Astrocyte of the spinal cord (primary cell): ENCODE results near the gene GNS.
A peak's percentile ranks its signal among the peaks of the same experiment; 100 is the strongest.
"Not testable (repeated sequence)": the region's sequence is repeated elsewhere in the genome, so short reads cannot be mapped to it uniquely, and the experiment has no call there.

Experiments used
- DNase-seq: peaks from one replicate; pipeline ENCODE4 v3.0.0; 2011; ENCODE audit warnings: low read depth, low spot score
- H3K4me3 ChIP-seq: 2 replicates; pipeline ENCODE4 v1.5.1; 2011; ENCODE audit warnings: low read depth, mild to moderate bottlenecking, low read length, moderate library complexity
- in situ Hi-C: cut with HindIII; loops from 2 replicates; pipeline ENCODE4 v1.10.0; 2017; ENCODE audit warnings: low sequenced_read_pairs
- TF ChIP-seq, protein P1 (sequence below): IDR thresholded peaks from 2 replicates; pipeline ENCODE4 v1.5.1; 2012; ENCODE audit warnings: low read depth, mild to moderate bottlenecking, low read length, inconsistent platforms

GNS gene

DNA sequence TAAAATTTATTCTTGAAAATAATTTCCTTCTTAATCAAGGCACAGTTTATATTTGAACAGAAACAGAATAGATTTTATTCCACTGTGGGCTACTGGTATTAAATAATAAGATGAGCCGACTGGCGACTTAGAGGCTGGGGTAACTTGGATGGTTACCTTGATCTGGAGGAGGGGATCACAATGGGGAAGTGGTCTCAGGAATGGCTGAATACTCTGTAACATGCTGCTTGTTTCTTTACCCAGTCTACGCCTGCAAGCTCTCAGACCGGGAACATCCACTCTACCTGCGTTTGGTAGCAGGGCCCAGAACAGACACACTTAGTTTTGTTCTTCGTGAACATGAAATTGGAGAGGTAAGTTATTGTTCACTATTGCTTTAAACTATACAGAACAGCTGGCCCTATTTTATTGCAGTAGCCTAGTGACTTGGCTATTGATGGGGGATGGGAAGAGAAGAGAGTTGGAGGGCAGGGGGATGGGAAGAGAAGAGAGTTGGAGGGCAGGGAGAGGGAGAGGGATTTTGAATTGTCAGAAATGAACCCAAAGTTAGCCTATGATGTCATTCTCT, 67.9 kb downstream of the GNS start:
- no peak overlapping the region for H3K4me3 ChIP-seq
- TF ChIP-seq, protein P1, sequence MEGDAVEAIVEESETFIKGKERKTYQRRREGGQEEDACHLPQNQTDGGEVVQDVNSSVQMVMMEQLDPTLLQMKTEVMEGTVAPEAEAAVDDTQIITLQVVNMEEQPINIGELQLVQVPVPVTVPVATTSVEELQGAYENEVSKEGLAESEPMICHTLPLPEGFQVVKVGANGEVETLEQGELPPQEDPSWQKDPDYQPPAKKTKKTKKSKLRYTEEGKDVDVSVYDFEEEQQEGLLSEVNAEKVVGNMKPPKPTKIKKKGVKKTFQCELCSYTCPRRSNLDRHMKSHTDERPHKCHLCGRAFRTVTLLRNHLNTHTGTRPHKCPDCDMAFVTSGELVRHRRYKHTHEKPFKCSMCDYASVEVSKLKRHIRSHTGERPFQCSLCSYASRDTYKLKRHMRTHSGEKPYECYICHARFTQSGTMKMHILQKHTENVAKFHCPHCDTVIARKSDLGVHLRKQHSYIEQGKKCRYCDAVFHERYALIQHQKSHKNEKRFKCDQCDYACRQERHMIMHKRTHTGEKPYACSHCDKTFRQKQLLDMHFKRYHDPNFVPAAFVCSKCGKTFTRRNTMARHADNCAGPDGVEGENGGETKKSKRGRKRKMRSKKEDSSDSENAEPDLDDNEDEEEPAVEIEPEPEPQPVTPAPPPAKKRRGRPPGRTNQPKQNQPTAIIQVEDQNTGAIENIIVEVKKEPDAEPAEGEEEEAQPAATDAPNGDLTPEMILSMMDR, result no peak
- in situ Hi-C loops, result no loop called here
- DNase-seq, result no peak

DNA sequence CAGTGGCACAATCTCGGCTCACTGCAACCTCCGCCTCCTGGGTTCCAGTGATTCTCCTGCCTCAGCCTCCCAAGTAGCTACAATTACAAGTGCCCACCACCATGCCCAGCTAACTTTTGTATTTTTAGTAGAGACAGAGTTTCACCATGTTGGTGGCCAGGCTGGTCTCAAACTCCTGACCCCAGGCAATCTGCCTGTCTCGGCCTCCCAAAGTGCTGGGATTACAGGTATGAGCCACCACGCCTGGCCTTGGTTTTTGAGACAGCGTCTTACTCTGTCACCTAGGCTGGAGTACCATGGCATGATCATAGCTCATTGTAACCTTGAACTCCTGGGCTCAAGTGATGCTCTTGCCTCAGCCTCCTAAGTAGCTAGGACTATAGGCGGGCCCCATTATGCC, 69.0 kb downstream of the GNS start:
- in situ Hi-C loops, H3K4me3 ChIP-seq, DNase-seq: not testable (repeated sequence)

DNA sequence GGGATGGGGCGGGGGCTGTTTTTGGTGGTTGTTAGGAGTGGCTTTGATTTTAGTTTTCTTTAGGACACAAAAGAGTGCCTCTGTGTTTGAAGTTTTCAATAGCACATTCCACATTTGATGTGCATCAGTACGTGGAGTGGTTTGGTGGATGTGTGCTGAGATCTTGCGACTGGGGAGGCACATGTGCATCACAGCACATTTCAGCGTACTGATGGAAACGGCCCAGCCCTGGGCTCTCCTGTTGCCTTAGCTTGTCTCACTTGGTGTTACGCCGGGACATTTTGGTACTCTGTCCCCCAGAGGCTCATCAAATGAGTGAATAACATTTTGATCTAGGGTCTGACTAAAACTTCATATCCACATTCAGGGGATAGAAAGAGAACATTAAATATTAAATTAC, 70.5 kb downstream of the GNS start:
- no peak for DNase-seq

DNA sequence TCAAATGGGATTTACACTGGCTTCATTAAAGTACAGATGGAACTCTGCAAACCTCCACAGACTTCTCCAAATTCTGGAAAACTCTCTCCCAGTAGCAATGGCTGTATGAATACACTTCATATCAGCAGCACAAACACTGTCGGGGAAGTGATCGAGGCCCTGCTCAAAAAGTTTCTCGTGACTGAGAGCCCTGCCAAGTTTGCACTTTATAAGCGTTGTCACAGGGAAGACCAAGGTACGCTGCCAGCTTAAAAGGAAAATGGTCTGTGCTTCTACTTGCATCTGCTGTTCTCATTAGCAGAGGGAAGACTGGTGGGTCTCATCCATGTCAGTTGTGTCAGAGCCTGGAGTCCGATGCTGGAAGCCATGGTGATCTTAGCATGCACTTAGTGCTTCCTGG, 71.0 kb downstream of the GNS start:
- no peak overlapping the region for H3K4me3 ChIP-seq
- DNase-seq, result no peak

More for the DNA sequence above, 70.5 kb downstream of the GNS start:
- no peak overlapping the region for H3K4me3 ChIP-seq
- TF ChIP-seq, protein P1, result no peak
- in situ Hi-C loops, result no loop called here

DNA sequence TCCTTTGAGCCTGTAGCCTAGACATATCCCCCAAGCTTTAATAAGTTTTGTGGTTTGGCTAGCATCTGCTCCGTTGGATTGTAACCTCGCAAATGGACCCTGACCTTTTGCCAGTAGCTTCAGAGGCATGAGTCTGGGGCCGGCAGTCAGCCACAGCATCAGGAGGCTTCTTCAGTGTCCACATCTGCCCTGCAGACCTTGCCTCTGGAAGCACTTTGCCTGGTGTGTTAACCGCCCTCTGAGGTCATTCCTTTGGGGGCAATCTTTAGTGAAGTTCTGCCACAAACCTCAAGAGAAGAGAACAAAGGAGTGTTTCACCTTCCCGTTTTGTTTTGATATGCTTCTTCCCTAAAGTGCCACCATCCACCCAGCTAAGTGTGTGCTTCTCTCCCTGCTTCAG, 71.4 kb downstream of the GNS start:
- in situ Hi-C loops, result no loop called here
- TF ChIP-seq, protein P1, result no peak
- H3K4me3 ChIP-seq, result no peak overlapping the region
- peak; percentile 42 for DNase-seq

More for the DNA sequence above, 71.0 kb downstream of the GNS start:
- TF ChIP-seq, protein P1, result no peak
- in situ Hi-C loops, result no loop called here

DNA sequence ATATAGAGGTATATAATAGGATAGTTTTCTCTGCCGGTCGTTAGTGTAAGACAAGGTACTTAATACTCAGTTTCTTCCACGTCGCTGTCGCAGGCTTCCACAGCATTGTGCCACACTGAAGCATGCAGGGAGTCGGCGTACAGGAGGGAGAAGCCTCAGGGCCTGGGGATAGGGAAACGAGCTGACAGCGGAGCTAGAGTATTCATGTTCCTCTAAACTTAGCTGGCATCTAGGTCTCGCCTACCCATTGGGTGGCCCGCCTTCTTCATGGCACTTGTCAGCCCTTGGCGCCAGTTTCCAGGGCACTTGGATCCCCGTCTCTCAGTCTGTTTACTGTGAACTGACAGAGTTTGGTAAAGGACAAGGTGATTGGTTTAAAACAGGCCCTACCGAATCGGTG, 73.6 kb downstream of the GNS start:
- in situ Hi-C loops, result no loop called here
- DNase-seq, result no peak
- H3K4me3 ChIP-seq, result no peak overlapping the region
- TF ChIP-seq, protein P1, result no peak

DNA sequence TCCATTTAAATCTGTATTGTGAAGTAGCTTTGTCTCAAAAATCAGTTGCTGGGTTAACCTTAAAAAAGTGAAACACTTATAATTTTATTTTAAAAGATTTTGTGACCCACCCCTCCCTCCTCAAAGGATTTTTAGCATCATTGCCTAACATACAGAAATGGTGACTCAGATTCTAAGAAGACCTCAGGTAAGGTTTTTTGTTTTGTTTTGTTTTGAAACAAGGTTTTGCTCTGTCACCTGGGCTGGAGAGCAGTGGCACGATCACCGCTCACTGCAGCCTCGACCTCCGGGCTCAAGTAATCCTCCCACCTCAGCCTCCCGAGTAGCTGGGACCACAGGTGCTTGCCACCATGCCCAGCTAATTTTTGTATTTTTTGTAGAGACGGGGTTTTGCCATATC, 74.2 kb downstream of the GNS start:
- no peak for DNase-seq
- TF ChIP-seq, protein P1, result no peak
- in situ Hi-C loops, result no loop called here
- H3K4me3 ChIP-seq, result no peak overlapping the region
